GM18511 (cell line): ENCODE results near the gene COBL.
A peak's percentile ranks its signal among the peaks of the same experiment; 100 is the strongest.

Experiments
- ATAC-seq: cut with Tn5 transposase; IDR thresholded peaks from one replicate; pipeline ENCODE4 v1.9.1; 2021; ENCODE audit warnings: mild to moderate bottlenecking, moderate library complexity; ENCODE audit not compliant: unreplicated experiment

The COBL gene

DNA sequence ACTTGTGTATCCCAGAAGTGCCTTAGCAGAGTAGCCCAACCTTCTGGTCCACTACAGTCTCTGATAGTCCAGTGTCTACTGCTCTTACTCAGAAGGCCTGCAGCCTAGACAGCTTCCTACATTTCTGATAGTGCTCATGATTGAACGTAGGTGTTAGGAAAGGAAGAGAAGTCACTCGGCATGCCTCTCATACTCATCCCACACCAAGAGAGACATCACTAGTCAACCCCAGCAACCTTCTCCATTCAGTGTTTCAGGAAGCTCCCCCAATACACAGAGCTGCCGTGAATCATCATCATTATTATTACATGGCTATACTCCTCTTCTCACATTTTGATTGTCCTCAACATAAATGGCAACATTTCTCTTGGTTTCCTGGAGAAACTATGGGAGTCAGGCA is 166.4 kb downstream of the COBL start:
- no peak for ATAC-seq

DNA sequence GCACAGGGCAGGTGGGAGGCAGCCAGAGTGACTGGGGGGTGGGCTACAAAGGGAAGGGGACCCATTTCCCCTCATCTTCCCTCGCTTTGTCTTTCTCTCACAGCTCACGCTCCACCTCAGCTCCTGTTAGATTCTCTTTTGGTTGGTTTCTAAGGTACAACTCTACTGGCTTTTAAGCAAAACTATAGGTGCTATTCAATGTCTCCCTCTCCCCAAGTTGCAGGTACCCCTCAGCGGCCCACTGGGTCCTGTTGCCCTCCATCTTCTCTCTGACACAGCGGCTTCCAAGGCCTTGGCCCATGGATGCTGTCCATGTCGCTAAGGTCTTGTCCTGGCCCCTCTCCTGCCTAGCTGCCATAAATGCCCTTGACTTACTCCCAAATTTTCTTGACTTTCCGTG is 168.4 kb downstream of the COBL start:
- no peak for ATAC-seq

DNA sequence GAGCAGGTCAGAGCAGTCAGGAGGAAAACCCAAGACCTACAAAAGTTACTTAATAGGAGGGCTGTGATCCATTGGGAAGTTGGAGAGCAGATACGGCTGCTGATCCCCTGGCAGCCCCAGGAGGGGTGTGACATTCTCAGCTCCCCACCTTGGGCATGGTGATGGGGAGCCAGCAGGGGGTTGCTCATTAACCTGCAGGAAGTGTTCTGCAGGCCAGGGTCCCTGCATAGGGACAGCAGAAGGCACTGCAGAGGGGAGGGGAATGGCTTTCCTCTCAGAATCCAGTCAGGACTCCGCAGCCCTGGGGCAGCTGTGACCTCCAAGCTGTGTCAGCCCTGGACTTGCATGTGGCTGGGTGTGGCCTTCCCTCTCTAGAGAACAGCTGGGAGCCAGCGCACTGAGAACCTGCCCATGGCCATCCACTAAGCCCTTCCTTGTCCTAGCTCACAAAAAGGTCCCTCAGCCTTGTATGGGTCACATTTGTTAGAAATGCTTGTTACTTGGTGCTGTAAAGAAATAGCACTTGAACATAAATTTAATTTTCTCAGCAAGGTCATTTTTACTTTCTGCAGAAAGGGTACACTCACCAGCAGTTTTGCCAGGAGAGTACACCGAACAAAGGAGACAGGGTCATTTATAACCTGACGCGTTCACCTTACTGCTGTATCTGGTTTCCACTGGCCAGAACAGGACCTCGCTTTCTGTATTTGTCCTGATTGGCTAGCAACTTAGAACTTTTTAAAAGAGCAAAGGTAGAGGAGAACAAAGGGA is 169.6 kb downstream of the COBL start:
- ATAC-seq: no peak

DNA sequence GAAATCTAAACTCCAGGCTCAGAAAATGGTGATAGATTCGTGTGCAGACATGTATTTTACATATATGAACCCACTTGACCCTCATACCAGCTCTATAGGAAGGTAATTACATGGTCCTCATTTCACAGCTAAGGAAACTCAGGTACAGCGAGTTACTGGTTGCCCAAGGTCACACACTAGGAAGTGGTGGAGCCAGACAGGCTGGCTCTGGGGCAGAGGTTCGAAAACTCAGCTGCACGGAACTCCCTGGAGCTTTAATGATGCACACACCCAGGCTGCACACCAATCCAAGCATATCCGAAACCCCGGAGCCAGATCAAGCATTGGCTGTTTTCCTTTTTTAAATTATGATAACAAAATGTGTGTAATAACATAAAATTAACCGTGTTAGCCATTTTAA is 172.4 kb downstream of the COBL start:
- no peak for ATAC-seq

DNA sequence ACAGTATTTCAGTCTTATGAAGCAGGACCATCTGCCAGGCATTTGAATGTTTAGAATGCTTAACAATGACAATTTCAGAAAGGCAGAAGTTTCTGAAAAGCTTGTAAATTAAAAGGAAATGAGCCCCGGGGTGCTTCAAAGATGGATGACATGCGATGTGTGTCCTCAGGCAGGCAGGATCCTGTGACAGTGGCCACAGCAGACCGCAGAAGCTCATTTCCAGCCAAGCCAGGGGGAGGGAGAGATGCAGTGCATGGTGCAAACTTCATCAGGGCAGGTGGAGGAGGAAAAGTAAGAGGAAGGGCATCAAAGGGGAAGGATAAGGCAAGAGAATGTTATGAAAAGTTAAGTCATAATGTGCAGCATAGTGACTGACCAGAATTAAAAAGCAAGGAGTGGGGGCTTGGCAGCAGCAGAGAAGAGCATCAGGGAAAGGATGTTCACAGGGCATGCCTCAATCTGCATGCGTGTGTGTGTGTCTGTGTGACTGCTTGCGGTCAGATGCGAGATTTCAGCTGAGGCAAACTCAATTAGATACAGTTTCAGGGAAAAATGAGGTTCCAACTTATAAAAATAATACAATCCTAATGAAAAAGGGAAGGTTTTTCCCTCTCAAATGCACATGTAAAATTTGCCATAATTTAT is 173.7 kb downstream of the COBL start:
- no peak for ATAC-seq

DNA sequence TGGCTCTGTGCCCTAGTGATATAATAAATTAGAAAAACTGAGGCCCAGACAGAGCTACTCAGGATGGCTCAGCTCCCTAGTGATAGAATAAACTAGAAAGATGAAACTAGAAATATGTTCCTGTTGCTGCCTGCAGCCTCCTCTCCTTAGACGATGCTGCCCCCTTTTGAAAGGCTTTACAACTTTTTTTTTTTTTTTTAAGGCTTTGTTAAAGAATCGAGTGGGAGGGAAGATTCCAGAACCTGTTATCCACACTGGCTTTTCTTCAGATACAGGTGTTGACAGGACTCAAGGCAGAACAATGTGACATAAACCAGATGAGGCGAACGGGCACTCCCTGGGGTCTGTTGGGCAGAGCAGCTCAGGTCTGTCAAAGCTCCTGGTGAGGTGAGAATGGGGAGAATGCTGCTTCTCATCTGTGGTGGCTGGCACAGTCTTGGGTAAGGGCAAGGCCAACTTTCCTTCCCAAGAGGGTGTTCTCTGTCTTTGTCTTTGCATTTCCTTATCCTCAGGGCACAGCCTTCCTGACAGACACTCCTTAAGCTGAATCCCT is 175.1 kb downstream of the COBL start:
- ATAC-seq: peak; percentile 45

DNA sequence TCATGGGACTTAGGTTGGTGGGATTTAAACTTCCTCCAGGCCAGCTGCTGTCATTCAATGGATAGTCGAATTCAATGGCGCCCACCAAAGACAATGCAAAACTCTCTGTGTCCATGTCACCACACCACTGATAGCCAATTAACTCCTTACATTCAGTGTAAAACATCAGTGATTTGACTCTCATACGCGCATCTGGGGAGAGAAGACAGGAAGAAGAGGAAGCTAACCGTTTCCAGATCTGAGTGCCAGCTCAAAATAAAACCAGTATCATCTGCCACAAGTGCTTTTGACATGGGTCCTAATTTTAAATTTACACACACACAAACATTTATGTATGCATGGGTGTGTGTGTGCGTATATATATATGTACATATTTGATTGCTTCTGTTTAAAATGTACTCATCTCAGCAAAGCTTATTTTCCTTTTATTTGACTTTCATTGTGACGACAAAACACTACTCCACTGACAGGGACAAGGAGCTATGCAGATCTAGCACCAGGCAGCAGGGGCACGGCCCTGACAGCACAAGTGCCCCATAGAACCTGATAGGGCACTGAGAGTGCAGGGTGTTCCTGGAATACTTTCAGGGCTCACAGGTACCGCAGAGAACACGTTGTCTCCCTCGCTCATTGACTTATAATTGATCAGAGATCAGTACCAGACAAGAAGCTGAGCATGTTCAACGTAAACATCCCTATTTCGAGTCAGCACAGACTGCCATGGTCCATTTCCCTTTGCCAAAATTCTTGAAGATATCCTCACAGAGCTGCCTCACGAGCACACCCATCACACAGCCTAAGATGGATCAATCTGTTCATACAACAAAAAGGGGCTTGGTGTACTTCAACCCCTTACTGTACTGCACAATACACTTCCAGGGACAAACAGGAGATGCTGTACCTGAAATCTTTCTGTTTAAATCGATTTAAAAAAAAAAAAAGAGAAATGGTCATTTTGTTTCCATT is 176.1 kb downstream of the COBL start:
- no peak for ATAC-seq

DNA sequence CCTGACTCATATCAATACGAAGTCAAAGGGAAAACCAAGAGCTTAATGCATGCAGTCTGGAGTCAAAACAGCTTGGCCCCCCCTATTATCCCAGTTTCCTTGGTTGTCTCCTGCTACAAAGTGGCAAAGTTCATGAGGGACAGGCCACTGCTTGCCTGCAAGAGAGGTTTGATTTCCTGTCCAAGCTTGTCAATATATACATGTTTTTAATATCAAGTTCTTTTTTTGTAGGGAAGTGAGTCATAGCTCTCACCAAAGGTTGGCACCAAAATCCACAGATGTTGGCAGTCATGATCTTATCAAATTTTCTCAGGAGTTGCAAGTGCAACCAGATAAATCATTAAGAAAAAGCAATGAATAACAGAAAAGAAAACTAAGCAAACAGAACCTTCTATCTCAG is 176.8 kb downstream of the COBL start:
- ATAC-seq: no peak

DNA sequence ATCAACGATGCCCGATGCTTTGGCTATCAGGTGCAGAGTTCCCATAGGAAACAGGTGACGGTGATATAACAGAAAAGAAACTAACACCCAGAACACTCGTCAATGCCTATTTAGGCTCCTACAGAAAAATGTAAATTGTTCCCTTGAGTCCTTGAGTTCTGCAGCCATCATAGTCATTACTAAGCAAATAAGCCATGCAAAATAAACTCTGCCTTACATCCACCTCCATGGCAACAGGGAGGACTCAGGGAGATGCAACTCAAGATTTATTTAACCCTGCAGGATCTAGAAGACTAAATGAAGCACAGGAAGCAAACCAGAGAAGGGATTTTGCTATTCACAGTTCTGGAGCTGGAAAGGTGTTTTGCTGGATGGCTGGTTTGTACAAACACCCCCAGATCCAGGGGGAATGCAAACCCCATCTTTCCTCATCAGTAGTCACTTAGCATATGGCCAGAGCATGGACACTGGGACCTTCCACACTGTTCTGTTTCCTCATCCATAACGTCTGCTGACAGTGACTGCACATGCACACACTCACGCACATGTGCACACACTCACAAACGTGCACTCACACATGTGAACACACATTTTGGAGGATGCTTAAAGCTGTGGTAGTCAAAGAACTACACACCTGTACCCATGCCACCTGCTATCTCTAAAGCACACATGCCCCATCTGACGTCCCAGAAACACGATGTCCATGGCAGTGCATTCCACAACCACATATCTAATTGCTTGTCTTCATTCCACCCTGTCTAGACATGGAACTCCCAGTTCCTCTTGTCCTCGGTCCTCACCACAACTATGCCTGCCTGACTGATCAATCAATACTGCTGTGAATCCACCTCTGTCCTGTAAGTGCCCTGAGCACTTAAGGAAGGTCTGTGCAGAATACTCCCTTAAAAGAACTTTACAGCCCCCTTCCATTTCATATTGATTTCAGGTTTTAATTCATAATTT is 178.2 kb downstream of the COBL start:
- ATAC-seq: no peak

DNA sequence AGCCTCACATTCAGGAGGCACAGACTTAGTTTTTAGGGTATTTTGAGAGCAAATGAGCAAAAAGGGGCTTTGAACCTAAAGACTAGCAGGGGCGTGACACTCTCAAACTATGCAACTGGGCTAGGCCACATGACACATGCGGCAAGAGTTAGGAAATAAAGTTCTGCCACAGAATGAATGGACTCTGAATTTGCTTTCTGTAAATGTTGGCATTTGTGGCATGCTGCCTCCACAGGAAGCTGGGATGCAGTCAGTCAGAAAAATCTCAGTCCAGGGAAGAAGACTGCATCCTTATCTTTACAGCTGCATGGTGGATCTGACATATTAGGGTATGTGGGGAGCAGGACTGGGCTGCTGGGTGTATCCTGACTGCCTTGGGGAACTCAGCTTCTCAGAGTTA is 181.0 kb downstream of the COBL start:
- no peak for ATAC-seq

DNA sequence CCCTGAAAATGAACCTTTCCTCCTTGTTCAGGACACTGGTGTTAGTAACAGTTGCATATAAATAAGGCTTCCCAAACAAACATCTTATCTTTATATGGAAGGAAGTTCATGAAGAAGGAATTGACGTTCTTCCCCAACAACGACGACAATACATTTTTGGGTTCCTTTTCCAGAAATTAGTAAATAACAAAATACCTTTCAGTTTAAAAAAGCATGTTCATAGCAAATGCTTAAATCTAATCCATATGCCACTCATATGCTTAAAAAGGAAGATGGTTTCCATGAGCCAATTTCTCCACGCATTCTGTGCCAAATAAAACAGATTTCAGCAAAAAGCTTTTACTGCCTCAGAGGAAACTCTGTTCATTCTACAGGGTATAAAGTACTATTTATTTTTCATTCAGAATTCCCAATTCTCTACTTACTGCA is 182.6 kb downstream of the COBL start:
- ATAC-seq: no peak

DNA sequence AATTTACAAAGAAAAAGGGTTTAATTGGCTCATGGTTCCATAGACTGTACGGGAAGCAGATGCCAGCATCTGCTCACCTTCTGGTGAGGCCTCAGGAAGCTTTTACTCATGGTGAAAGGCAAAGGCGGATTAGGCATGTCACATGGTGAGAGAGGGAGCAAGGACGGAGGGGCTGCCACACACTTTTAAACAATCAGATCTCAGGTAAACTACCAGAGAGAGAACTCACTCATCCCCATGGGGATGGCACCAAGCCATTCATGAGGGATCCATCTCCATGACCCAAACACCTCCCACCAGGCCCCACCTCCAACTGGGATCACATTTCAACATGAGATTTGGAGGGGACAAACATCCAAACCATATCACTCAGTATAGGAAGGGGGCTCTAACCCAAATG is 183.9 kb downstream of the COBL start:
- no peak for ATAC-seq

DNA sequence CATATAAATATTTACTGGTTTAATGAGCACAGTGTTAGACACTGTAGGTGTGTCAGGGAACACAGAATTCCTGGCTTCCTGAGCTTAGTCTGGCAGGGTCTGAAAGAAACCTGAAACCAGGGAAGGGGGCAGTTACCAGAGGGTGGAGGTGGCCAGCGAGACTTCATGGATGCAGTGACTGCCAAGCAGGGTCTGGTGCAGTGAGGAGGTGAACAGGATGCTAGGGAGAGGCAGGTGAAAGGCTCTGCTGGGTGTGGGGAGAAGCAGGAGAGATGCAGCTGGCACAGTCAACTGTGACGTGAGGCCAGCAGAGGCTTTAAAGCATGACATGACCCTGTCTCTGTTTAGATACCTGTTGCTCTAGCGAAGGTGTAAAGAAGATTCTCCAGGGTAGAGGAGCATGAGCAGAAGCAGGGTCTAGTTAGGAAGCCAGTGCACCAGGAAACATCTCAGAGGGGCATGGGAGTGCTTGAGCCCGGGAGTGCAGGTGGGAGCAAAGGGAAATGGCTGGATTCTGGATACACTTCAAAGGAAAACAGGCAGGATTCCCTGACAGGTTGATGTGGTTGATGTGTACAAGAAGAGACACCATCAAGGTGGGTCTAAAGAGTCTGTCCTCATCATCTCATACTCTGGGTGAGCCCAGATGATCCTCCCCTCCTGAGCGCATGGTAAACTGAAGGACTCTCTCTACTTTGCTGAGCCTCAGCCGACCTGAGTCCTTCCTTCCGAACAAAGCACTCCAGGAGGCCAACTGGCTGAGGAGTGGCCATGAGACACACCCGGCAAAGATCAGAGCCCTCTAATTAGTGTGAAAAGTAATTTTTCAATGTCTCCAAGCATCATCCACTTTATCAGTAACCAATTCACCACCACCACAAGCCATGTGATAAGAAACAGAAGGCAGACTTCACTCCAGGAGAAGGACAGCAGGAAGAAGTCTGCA is 186.8 kb downstream of the COBL start:
- ATAC-seq: no peak

DNA sequence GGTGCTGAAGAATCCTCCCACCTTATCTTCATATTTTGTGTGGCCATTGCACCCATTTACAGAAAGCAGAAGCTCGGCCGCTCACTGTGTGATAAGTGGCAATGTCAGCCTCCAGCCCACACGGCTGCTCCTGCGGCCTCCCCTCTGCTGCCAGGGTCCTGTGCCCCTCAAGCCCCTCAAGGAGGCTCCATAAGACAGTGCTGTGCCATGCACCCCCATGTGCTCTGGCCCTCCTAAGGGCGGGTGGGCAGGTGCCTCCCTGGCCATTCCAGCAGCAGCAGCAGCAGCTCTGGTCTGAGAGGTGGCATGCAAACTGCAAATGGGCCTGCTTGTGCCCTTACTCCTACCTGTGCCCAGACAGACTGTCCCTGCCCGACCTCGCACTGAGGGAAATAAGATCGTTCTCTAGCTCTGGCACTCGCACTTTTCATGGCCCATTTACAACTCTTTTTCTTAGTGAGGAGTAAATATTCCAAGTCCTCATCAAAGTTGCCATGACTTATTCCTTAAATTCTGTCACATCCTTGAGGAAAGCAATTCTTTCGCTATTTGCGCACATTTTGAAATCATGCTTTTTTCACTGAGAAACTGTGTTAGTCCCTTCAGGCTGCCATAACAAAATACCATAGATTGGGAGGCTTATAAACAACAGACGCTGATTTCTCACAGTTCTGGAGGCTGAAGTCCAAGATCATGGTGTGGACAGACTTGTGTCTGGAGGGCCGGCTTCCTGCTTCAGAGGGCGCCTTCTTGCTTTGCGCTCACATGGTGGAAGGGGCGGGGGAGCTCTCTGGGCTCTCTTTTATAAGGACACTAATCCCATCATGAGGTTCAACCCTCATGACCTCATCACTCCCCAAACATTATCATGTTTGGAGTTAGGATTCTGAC is 187.8 kb downstream of the COBL start:
- no peak for ATAC-seq

DNA sequence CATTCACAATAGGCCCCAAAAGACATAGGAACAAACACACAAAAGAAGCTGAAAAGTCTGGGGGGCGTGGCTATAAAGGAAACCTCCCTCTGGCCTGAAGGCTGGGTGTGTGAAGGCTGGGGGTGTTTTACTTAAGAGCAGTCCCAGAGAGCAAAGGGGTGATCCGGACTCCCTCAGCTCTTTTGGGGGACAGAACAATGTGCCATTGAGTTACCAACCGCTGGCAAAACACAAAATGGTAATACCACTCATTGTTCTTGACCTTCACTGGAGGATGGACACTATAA is 189.0 kb downstream of the COBL start:
- ATAC-seq: no peak

DNA sequence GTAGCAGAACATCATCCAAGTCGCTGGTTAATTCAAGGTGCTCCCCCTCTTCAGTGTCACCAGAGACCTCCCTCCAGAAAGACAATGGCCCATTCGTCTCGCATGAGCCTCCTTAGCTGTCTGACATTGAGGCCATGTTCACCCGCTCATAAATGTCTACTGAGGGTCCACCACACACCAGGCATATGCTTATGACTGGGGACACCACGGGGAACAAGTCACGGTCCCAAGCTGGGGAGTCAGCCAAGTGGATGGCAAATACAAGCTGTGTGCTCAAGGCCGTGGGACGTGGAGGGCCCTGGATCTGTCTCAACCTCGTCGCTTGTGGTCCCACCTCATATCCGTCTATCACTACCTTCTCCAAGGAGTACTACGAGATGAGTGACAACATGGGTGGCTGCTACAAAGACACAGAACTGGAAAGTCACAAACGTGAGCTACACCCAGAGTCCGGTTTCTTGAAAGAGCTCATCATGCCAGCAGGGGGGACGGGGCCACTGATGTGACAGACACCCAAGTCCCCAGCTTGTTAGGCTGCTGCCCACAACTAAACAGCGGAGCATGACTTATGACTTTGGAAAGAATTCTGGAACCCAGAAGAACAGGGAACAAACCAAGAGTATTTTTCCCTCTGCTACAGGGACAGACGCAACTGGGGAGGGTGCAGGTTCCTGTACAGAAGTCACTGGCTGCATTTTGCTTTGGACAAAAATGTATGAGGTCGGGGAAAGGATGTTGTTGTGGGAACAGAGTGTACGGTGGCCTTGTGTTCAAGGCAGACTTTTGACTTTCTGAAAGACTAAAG is 189.6 kb downstream of the COBL start:
- no peak for ATAC-seq

DNA sequence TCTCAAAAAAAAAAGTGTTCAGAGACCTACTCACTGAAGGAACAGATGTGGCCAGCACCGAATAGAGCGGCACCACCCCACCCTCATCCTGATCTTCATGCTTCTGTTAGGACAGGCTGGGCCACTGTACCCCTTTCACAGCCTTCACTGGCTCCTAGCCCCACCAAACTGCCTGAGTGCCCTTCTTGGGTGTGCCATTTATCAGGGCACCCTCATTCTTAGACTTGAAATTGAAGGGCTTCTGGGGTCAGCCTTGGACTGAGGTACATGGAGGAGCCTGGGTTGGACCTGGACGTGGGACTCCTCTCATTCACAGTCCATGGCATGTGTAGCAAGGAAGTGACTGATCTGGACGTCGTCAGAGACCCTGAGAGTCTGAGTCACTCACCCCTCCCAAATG is 190.3 kb downstream of the COBL start:
- no peak for ATAC-seq
